Mucosa of descending colon (tissue), 3 donors: Measurements from ENCODE around the gene ACCSL. TPM values are rescaled to one million over a fixed set of nuclear protein-coding genes. Genes with fewer than 3 reads are reported as not detected.

ENCODE experiments used
- ATAC-seq: fragments of 200-7000 bp; cut with Tn5 transposase; one replicate; pipeline ENCODE4 v1.9.1; 2020; ENCODE audit warnings: mild to moderate bottlenecking, moderate library complexity
- DNase-seq, 3 donors: peaks; one replicate each; pipeline ENCODE4 v3.0.0-alpha.2; 2020
- H3K36me3 ChIP-seq: fragments of 200-600 bp; one replicate; pipeline ENCODE4 v1.8.0; 2021; ENCODE audit warnings: low read depth, mild to moderate bottlenecking
- H3K4me1 ChIP-seq: fragments of 200-600 bp; one replicate; pipeline ENCODE4 v1.8.0; 2021; ENCODE audit warnings: low read depth, mild to moderate bottlenecking
- H3K4me3 ChIP-seq: fragments of 200-600 bp; one replicate; pipeline ENCODE4 v1.8.0; 2021; ENCODE audit warnings: mild to moderate bottlenecking
- H3K9me3 ChIP-seq: fragments of 200-600 bp; one replicate; pipeline ENCODE4 v1.8.0; 2021; ENCODE audit warnings: mild to moderate bottlenecking
- intact Hi-C, 2 donors: fragments of 100-400 bp; cut with DNase I in 1 of 2; cut with micrococcal nuclease in 1 of 2; formaldehyde crosslinking; loops; one replicate each; pipeline versions ENCODE4 v1.11.0 to v1.11.1; 2022; cut with DNase I, micrococcal nuclease
- total RNA-seq, 3 donors: library from RNA; stranded (reverse); fragmentation: NEBNext Ultra II Directional in 2 of 3; extraction: Animal tissue kit (Norgen Biotek cat#: 25700) in 2 of 3; gene quantifications; one replicate each; pipeline versions ENCODE4 v1.2.1 to v1.2.4, GENCODE V29; 2021 to 2023
- TF ChIP-seq, protein P1 (sequence below): fragments of 200-600 bp; IDR thresholded peaks from one replicate; pipeline ENCODE4 v1.8.0; 2022; ENCODE audit warnings: antibody characterized with exemption, mild to moderate bottlenecking
- donor health status: DM: no; HTN: no; CAD: no; lungs with moderate emphysema.
- donor health status: DM: no; HTN: no; CAD: no.
- donor health status: DM: no; HTN: yes; CAD: no.

The ACCSL gene
- total RNA-seq, 3 donors from 2014 or later = not detected

- Histone ChIP-seq H3K4me3 (no peak overlapping the region), H3K36me3 (no peaks in the 10 kb centered on the region), H3K4me1 (no peaks in the 10 kb centered on the region), H3K9me3 (peaks cover 3% of the 10 kb centered on the region)
- DNase-seq (no peak), ATAC-seq (peak; percentile 42)
- TF ChIP-seq, protein P1, sequence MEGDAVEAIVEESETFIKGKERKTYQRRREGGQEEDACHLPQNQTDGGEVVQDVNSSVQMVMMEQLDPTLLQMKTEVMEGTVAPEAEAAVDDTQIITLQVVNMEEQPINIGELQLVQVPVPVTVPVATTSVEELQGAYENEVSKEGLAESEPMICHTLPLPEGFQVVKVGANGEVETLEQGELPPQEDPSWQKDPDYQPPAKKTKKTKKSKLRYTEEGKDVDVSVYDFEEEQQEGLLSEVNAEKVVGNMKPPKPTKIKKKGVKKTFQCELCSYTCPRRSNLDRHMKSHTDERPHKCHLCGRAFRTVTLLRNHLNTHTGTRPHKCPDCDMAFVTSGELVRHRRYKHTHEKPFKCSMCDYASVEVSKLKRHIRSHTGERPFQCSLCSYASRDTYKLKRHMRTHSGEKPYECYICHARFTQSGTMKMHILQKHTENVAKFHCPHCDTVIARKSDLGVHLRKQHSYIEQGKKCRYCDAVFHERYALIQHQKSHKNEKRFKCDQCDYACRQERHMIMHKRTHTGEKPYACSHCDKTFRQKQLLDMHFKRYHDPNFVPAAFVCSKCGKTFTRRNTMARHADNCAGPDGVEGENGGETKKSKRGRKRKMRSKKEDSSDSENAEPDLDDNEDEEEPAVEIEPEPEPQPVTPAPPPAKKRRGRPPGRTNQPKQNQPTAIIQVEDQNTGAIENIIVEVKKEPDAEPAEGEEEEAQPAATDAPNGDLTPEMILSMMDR = no peak
- intact Hi-C loops = loop anchor here in 1 of 2 donors (10.0 kb wide), 1 partner anchor 135 kb away; no protein-coding TSS in a partner anchor
Observed at GRCh38 chr11:44029977-44030911, 17.5 kb upstream of the ACCSL start.

- TF ChIP-seq, protein P1 = no peak
- no peak overlapping the region for H3K4me3 ChIP-seq
- peaks cover under 1% of the 10 kb centered on the region for H3K9me3 ChIP-seq
- no peak for ATAC-seq
- H3K36me3 ChIP-seq = no peaks in the 10 kb centered on the region
- no peak for DNase-seq
- intact Hi-C loops = loop anchor here in 1 of 2 donors (10.0 kb wide), 1 partner anchor 136 kb away; no protein-coding TSS in a partner anchor
- no peaks in the 10 kb centered on the region for H3K4me1 ChIP-seq
Observed at GRCh38 chr11:44030996-44031395, 16.8 kb upstream of the ACCSL start.

- H3K36me3 ChIP-seq = no peaks in the 10 kb centered on the region
- no peak for DNase-seq
- H3K4me3 ChIP-seq = no peak overlapping the region
- no peaks in the 10 kb centered on the region for H3K9me3 ChIP-seq
- intact Hi-C loops = loop anchor here in 1 of 2 donors (10.0 kb wide), 1 partner anchor 137 kb away; no protein-coding TSS in a partner anchor
- no peak for ATAC-seq
- TF ChIP-seq, protein P1 = no peak
- no peaks in the 10 kb centered on the region for H3K4me1 ChIP-seq
Observed at GRCh38 chr11:44031549-44031948, 16.2 kb upstream of the ACCSL start.

DNA sequence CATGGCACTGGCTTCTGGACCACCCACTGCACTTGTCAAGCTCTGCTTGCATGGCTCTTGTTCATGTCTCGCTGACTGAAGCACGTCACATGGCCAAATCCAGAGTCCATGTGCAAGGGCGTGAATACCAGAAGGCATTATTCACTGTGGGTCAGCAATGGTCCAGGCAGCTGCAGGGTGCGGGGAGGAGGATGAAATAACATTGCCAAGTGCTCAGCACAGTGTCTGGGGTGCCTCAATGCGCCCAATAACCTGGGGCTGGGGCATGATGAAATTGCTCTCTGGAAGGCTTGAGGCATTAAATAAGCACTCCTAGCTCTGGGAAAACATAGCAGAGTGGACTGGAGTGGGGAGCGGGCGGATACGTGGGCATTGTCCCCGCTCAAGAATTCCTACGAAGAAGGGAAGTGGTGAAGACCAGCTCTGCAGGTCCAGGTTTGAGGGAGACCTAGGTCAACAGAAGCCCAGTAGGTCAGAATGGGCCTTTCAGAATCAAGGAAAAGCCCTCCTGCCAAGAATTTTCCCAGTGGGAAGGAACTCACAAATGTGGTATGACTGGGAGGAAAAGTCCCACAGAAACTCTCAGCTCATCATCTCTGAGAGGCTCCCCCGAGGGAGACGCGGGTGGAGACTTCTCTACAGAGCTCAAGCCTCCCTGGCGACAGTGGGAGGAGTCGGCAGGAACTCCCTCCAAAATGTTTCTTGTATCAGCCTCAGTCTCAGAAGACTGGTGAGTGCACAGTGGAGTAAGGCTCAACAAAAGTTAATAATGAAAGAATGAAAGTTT lies 15.3 kb upstream of the ACCSL start:
- intact Hi-C loops = loop anchor here in 1 of 2 donors (10.0 kb wide), 1 partner anchor 138 kb away; no protein-coding TSS in a partner anchor
- H3K36me3 ChIP-seq = no peaks in the 10 kb centered on the region
- TF ChIP-seq, protein P1 = no peak
- H3K4me1 ChIP-seq = no peaks in the 10 kb centered on the region
- H3K9me3 ChIP-seq = no peaks in the 10 kb centered on the region
- DNase-seq (no peak), ATAC-seq (peak; percentile 44)
- H3K4me3 ChIP-seq = no peak overlapping the region

DNA sequence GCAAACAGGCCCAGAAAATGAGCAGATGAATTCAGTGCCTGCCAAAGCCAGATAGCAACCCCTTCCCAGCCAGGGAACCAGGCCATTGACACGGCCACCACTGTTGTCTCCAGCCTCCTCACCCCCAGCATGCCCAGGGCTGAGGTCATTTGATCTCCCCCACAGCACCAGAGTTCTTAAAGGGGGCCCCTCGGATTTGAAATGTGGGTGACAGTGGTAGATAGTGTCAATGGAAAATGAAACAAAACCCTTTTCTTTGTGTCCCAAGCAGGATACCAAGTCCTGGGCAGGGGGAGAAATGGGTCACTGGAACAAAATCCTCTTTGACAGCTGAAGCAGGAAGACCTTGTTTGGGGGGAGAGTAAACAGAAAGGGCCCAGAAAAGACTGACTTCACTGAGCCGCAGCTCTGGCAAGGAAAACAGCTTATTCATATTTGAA lies 14.3 kb upstream of the ACCSL start:
- no peaks in the 10 kb centered on the region for H3K4me1 ChIP-seq
- no peaks in the 10 kb centered on the region for H3K9me3 ChIP-seq
- no peaks in the 10 kb centered on the region for H3K36me3 ChIP-seq
- DNase-seq (no peak), ATAC-seq (no peak)
- H3K4me3 ChIP-seq = no peak overlapping the region
- intact Hi-C loops = loop anchor here in 1 of 2 donors (10.0 kb wide), 1 partner anchor 139 kb away; no protein-coding TSS in a partner anchor
- TF ChIP-seq, protein P1 = no peak
